Hematopoietic multipotent progenitor cell treated with erythropoietin and hydrocortisone succinate and interleukin-3 and kit ligand, for 6 days (in vitro differentiated cells): Measurements from ENCODE around the gene PTS.
A peak's percentile ranks its signal among the peaks of the same experiment; 100 is the strongest.

Experiments
- DNase-seq: peaks from one replicate; pipeline ENCODE4 v3.0.0-alpha.2; 2015

Gene PTS

DNA sequence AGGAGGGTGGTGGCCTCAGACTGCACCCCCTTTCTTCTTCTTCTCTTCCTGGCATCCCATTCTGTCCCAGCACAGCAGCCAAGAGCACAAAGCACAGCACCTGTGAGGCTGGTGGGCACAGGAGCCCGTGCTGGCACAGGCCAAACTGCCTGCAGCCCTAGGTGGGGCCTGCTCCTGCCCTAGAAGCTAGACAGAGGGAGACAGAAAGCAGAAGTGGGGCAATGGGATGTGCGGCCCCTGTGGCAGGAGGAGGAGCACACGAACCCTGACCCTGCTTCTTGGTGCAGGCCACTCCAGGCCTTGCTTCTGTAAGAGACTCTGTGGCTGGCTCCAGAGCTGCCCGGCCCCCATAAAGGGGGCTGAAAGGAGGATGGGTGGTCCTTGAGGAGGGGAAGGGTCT, 3.9 kb upstream of the PTS start:
- DNase-seq = no peak

- DNase-seq = no peak
Observed at GRCh38 chr11:112223121-112223520, 3.1 kb upstream of the PTS start.

DNA sequence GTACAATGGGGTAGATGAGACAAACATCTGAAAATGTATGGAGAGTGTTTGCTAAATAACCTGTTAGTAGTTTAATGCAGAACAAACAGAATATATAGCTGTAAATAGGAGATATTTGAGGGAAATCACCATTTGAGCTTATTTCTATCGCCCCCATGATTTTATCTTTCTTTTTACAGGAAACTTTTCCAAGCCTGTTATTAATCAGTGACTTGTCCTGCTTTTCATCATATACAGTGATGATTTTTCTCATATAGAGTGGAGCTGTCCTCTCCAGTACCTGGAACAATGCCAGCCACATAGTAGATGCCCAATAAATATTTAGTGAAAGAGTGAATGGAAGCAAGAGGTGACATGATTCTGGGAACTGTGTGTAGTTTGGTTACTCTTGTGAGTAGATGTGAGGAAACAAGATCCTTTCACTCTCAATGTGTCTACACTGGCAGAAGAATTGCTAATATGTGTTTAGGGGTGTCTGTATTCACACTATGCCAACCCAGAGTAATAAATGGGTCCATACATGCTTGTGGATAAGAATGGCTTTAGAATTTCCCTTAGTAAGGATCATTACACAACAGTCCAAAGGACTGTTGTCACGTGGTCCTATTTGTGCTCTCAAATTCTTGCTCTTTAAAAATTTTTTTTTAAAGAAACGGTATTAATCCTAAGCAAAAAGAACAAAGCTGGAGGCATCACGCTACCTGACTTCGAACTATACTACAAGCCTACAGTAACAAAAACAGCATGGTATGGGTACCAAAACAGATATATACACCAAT, 2.3 kb upstream of the PTS start:
- DNase-seq = no peak

DNA sequence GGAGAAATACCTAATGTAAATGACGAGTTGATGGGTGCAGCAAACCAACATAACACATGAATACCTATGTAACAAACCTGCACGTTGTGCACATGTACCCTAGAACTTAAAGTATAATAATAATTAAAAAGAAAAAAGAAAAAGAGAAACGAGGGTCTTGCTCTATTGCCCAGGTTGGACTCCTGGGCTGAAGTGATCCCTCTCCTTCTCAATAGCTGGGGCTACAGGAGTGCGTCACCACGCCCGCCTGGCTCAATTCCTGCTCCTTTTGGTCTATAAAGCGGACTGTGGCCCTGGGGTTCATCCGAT, 521 bp upstream of the PTS start:
- DNase-seq = no peak

DNA sequence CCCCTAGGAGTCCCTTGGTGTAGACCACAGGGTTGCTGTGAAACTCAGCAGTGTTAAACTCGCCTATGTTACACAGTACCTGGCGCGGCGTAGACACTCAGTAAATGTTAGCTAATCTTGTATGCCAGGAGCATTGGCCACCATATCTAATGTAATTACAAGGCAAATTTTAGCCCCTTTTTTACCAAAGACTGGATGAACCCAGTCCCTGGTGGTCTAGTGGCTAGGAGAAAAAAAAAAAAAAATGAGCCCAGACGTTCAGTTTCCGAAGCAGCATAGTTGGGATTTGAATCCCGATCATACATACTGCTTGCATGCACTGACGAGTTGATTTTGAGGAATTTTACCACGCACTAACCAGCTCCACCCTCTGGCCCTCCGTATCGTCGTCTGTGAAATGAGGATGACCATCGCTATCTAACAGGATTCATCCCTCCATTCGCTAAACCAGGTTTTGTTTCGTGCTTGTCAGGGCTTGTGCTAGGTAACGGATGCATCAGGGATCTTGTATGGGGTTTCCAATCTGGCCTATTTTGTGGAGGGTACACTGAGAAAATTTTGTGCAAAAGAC, 688 bp downstream of the PTS start:
- DNase-seq = peak; percentile 35

DNA sequence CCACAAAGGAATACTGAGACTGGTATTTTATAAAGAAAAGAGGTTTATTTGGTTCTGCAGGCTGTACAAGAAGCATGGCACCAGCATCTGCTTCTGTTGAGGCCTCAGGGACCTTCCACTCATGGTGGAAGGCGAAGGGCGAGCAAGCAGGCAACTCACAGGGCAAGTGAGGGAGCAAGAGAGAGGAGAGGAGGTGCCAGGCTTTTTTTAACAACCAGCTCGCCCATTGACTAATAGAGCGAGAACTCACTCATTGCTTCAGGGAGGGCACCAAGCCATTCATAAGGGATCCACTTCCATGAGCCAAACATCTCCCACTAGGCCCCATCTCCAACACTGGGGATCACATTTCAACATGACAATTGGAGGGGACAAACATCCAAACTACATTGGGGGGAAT, 1.2 kb downstream of the PTS start:
- DNase-seq = no peak

DNA sequence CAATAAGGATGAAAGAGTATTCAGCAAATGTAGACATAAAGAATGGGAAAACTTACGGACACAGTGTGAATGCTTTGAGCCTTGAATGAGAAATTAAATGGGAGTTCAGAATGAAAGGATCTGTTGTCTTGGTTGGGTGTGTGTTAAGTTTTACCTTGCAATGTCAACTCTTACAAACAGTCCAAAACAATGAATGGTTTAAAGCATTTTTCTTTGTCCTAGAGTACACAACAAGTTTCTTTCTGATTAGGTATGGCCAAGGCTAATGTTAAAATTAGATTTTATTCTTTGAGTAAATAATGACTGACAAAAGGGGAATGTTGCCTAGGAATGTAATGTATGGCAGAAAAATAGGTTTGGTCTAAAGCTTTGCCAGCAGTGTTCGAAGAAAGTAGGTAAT, 2.5 kb downstream of the PTS start:
- no peak for DNase-seq

DNA sequence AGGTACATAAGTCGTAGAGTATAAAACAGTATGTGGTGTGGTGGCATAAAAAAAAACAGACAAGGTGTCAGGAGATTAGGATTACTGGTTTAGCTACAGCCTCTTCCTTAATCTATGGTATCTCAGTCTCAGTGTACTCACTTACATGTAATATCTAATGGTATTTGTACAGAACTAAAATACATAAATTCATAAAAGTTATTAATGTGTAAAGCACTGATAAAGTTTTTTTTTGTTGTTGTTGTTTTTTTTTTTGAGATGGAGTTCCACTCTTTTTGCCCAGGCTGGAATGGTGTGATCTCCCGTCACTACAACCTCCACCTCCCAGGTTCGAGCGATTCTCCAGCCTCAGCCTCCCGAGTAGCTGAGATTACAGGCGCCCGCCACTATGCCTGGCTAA, 2.9 kb downstream of the PTS start:
- no peak for DNase-seq

GRCh38 chr11:112229746-112230433, 3.7 kb downstream of the PTS start:
- DNase-seq = no peak

- DNase-seq = no peak
Observed at GRCh38 chr11:112231952-112232351, 5.7 kb downstream of the PTS start.

DNA sequence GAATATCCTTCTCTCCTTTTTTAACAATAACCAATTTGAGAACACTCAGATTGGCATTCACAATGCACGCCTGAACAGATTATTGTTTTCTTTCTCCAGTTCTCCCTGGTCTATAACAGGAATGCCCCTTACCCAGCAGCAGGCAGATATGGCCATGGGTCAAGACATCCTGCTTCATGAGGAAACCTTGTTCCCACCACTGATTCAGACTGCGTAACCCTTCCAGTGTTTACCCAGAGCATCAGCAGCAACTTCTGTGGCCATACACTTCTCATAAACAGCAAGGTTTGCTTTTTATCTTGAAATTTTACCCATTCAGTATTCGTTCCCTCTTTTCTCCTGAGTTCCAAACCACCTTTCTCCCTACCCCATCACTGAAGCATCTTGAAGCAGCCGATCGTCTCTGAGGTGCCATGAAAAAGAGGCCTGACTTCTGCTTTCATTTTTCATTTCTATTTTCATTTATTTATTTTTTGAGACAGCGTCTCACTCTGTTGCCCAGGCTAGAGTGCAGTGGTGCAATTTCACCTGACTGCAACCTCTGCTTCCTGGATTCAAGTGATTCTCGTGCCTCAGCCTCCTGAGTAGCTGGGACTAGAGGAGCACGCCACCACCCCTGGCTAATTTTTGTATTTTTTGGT, 9.6 kb downstream of the PTS start:
- DNase-seq = no peak

GRCh38 chr11:112237451-112237850, 11.2 kb downstream of the PTS start:
- DNase-seq = no peak

GRCh38 chr11:112238041-112238440, 11.8 kb downstream of the PTS start:
- no peak for DNase-seq

DNA sequence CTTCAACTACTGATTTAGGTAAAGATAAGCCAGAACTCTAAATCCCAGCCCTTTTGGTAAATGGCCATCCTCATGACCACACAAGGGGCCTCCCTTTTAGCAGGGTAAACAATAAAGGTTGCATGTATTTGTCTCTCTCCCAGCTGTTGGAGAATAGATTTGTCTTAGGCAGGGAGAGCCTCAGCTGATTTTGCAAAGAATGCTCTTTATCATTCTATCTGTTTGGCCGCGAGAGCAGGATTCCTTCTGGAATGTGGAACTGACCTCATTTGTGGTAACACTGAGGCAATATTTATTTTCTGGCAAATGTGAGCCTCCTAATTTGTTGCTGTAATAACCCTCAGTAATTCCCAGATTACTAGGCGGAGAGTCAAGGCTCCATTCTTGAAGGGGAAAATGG, 15.3 kb downstream of the PTS start:
- no peak for DNase-seq

GRCh38 chr11:112247201-112247600, 21.0 kb downstream of the PTS start:
- no peak for DNase-seq

- no peak for DNase-seq
Observed at GRCh38 chr11:112248201-112248600, 22.0 kb downstream of the PTS start.

DNA sequence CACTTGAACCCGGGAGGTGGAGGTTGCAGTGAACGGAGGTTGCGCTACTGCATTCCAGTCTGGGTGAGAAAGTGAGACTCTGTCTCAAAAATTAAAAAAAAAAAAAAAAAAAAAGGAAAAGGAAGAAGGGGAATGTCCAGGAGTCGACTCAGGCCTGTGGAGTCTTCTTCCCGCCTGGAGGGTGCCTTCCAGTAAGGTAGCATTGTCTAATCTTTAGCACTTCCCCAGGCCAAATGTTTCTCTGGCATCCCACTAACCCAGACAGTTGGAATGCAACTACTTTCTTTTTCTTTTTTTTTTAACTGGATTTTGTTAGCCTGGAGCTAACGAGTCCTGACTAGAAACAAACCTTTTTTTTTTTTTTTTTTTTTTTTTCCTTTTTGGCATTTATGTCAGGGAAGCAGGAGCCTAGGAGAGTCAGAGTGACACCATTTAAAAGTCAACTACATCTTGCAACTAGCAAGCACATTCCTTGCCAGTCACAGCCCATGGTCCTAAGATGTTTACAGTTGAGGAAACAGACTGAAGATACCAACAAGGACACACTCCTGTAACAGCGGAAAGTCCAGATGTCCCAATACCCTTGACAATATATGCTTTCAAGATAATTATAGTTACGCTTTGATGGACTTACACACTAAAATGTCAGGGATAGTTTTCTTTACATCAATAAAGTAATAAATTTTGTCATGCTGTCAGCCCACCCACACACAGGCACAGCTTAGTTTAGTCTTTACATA, 23.8 kb downstream of the PTS start:
- DNase-seq = no peak

DNA sequence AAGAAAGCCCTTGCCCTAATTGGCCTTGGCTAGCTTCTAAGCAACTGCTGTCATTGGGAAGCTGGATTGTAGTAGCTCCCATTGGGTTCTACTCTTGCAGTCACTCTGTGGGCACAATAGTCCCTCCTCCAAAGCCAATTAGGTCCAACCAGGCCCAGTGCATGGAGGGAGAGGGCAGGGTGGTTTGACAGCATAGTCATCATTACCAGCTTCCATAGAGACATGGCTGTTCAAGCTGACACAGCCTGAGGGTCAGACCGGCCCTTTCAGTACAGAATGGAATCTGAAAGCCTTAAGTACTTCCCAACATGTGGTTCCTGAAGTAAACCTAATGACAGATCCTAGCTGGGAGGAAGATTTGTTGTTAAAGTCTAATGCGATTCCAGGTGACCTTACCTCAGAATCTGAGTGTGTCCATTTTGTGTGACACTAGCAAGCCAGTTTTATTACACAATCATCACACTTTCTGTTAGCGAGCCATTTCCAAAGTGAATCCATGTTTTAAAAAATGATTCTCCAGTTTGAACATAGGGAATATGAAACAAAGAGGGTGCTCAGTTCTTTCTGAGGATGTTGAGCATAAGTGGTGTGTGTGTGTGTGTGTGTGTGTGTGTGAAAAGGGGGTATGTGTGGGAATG, 27.5 kb downstream of the PTS start:
- DNase-seq = no peak

DNA sequence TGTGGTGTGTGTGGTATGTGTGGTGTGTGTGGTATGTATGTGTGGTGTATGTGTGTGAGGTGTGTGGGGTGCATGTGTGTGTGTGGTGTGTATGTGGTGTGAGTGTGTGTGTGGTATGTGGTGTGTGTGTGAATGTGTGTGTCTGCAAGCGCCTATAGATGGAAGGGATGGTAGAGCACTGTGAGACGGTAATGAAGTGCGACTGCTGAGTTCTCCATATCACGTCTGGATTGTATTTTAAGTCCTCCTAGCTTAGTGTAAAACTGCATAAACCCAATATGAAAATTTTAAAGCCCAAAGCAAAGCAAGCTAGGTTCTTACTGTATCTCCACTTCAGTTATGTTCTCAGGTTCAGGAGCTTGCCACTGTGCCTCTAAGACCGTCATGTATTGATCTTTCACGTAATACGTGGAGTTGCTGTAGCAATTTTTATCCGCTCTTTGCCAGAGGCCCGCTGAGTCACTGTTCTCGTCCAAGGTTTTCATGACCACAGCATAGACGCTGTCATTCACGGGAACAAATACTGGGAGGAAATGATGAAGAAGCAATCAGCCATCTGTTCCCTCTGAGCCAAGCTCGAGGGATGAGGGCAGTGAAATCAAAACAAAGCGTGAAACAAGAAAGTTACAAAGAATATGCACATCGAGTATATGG, 29.0 kb downstream of the PTS start:
- peak; percentile 6 for DNase-seq

GRCh38 chr11:112260490-112260889, 34.3 kb downstream of the PTS start, which contains the start of gene PLET1:
PLET1 (minus strand) TSS chr11:112260860; CDS start chr11:112260589, 271 bp downstream.
- DNase-seq = no peak

GRCh38 chr11:112265659-112266409, 39.6 kb downstream of the PTS start:
- DNase-seq = no peak
